Lung (tissue), 12 donors: ENCODE measurements around the gene PLXNB3. TPM values are rescaled to one million over a fixed set of nuclear protein-coding genes. Genes with fewer than 3 reads are reported as not detected.

ENCODE experiments used
- ATAC-seq: fragments of 200-7000 bp; cut with Tn5 transposase; one replicate; pipeline ENCODE4 v1.9.1; 2020; ENCODE audit warnings: moderate number of reproducible peaks; ENCODE audit not compliant: insufficient read depth, low FRiP score
- DNase-seq, 3 donors: peaks; one replicate each; pipeline ENCODE4 v3.0.0-alpha.2; 2013 to 2017
- H3K27ac ChIP-seq, 2 donors: one replicate each; pipeline ENCODE4 v1.5.1; 2013; ENCODE audit warnings: mild to moderate bottlenecking in 2 of 2, moderate library complexity in 2 of 2, control low read depth in 1 of 2, inconsistent platforms in 1 of 2, low read depth in 1 of 2, low read length in 1 of 2
- H3K27me3 ChIP-seq, 3 donors: one replicate each; pipeline ENCODE4 v1.5.1; 2013; ENCODE audit warnings: low read length in 2 of 3; ENCODE audit not compliant: control insufficient read depth in 3 of 3, insufficient read depth in 3 of 3
- H3K36me3 ChIP-seq, 4 donors: one replicate each; pipeline ENCODE4 v1.5.1; 2013; ENCODE audit warnings: low read length in 4 of 4, mild to moderate bottlenecking in 1 of 4, moderate library complexity in 1 of 4; ENCODE audit not compliant: control insufficient read depth in 4 of 4, insufficient read depth in 4 of 4
- H3K4me1 ChIP-seq, 5 donors: one replicate each; pipeline ENCODE4 v1.5.1; 2013; ENCODE audit warnings: low read length in 5 of 5, mild to moderate bottlenecking in 2 of 5, moderate library complexity in 1 of 5; ENCODE audit not compliant: control insufficient read depth in 5 of 5, insufficient read depth in 5 of 5
- H3K4me3 ChIP-seq: one replicate; pipeline ENCODE4 v1.5.1; 2013; ENCODE audit warnings: mild to moderate bottlenecking, control low read depth, moderate library complexity
- H3K9ac ChIP-seq, 2 donors: one replicate each; pipeline ENCODE4 v1.5.1; 2013; ENCODE audit warnings: low read length in 2 of 2, control low read depth in 1 of 2; ENCODE audit not compliant: insufficient read depth in 1 of 2
- H3K9me3 ChIP-seq, 4 donors: one replicate each; pipeline ENCODE4 v1.5.1; 2013; ENCODE audit warnings: low read length in 3 of 4, mild to moderate bottlenecking in 1 of 4, moderate library complexity in 1 of 4; ENCODE audit not compliant: control insufficient read depth in 4 of 4, insufficient read depth in 3 of 4
- WGBS, 2 donors: extraction: QIAGEN DNeasy Blood & Tissue Kit; methylation state at CpG; one replicate each; pipeline ENCODE4 v1.1.7; 2013; 5-methylcytosine and 5-hydroxymethylcytosine counted together
- polyA plus RNA-seq, 2 donors: library from polyadenylated mRNA; stranded (reverse); fragments of 200-250 nt; gene quantifications; one replicate each; pipeline ENCODE4 v1.2.1, GENCODE V29; 2013
- total RNA-seq, 2 donors: library from RNA; depleted of rRNA in 1 of 2; stranded (reverse); fragments of >200 nt in 1 of 2; gene quantifications; one replicate each; pipeline ENCODE4 v1.2.1, GENCODE V29; 2014 to 2021
- TF ChIP-seq, protein P1 (sequence below): IDR thresholded peaks from 2 replicates; pipeline ENCODE4 v1.5.1; 2012; ENCODE audit warnings: mild to moderate bottlenecking; ENCODE audit errors: control extremely low read depth, extremely low read depth
- donor health status: control.
- donor health status: control.
- donor health status: Bipolar disorder and iron deficiency.
- donor health status: healthy.
- donor health status: DM: yes; HTN: yes; CAD: no.

The PLXNB3 gene
- total and polyA plus RNA-seq, 4 donors: 1.0 to 2.6 (median 1.5) TPM

GRCh38 chrX:153793291-153793690 is 29.2 kb downstream of the PLXNB3 start:
- Histone ChIP-seq H3K27me3 (no peaks in the 10 kb centered on the region), H3K9ac (peak overlapping the region; percentile 16 to 34), H3K36me3 (peaks cover 0 to 7% (median 1%) of the 10 kb centered on the region in 4 donors), H3K9me3 (peaks cover 0 to 42% (median 0%) of the 10 kb centered on the region in 4 donors), H3K4me3 (peak overlapping the region; percentile 63), H3K4me1 (peaks cover 0 to 14% (median 8%) of the 10 kb centered on the region in 5 donors), H3K27ac (peak overlapping the region; percentile 93 to 96)
- ATAC-seq: no peak
- 24 to 40% methylated on average over 7 of the region's 7 CpGs for WGBS, 2 donors
- no peak for DNase-seq
- TF ChIP-seq, protein P1, sequence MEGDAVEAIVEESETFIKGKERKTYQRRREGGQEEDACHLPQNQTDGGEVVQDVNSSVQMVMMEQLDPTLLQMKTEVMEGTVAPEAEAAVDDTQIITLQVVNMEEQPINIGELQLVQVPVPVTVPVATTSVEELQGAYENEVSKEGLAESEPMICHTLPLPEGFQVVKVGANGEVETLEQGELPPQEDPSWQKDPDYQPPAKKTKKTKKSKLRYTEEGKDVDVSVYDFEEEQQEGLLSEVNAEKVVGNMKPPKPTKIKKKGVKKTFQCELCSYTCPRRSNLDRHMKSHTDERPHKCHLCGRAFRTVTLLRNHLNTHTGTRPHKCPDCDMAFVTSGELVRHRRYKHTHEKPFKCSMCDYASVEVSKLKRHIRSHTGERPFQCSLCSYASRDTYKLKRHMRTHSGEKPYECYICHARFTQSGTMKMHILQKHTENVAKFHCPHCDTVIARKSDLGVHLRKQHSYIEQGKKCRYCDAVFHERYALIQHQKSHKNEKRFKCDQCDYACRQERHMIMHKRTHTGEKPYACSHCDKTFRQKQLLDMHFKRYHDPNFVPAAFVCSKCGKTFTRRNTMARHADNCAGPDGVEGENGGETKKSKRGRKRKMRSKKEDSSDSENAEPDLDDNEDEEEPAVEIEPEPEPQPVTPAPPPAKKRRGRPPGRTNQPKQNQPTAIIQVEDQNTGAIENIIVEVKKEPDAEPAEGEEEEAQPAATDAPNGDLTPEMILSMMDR: no peak

- Histone ChIP-seq H3K4me3 (peak within 1 kb of the TSS; percentile 63), H3K9ac (peak within 1 kb of the TSS; percentile 47 to 52), H3K27ac (peak within 1 kb of the TSS; percentile 93 to 96), H3K27me3 (no peaks in the 10 kb centered on the region), H3K36me3 (peaks cover 0 to 7% (median 4%) of the 10 kb centered on the region in 4 donors), H3K9me3 (peaks cover 0 to 48% (median 0%) of the 10 kb centered on the region in 4 donors), H3K4me1 (peaks cover 0 to 14% (median 8%) of the 10 kb centered on the region in 5 donors)
- peak; percentile 89 for ATAC-seq
- TF ChIP-seq, protein P1: no peak
- DNase-seq: peak; percentile 96 to 97 (median 96)
- 0 to 27% methylated on average over 60 to 92 of the region's 92 CpGs for WGBS, 2 donors
Measured at GRCh38 chrX:153794018-153794896, 30.2 kb downstream of the PLXNB3 start, which contains the start of the genes IDH3G and SSR4. Gene IDH3G (minus strand): TSS chrX:153794375. CDS start chrX:153794326, 49 bp downstream. Gene SSR4 (plus strand): TSS chrX:153794668. CDS start chrX:153794688, 20 bp downstream.

GRCh38 chrX:153794897-153795816 is 31.1 kb downstream of the PLXNB3 start:
- 12 to 37% methylated on average over 27 to 47 of the region's 47 CpGs for WGBS, 2 donors
- H3K9ac ChIP-seq: peak overlapping the region; percentile 42 to 52
- H3K36me3 ChIP-seq: peaks cover 0 to 7% (median 4%) of the 10 kb centered on the region in 4 donors
- H3K4me3 ChIP-seq: peak overlapping the region; percentile 62
- TF ChIP-seq, protein P1: no peak
- peaks cover 0 to 46% (median 0%) of the 10 kb centered on the region in 4 donors for H3K9me3 ChIP-seq
- peak overlapping the region; percentile 56 to 86 for H3K27ac ChIP-seq
- no peak for DNase-seq
- no peak for ATAC-seq
- H3K27me3 ChIP-seq: no peaks in the 10 kb centered on the region
- peaks cover 0 to 14% (median 8%) of the 10 kb centered on the region in 5 donors for H3K4me1 ChIP-seq
